HK-2 (cell line): ENCODE data around the gene CALB2.
"Not testable (repeated sequence)": the region's sequence is repeated elsewhere in the genome, so short reads cannot be mapped to it uniquely, and the experiment has no call there.

Source experiments
- DNase-seq: peaks from one replicate; pipeline ENCODE4 v3.0.0-alpha.2; 2018; ENCODE audit not compliant: unreplicated experiment

The CALB2 gene

GRCh38 chr16:71358464-71358998 lies at the start of gene CALB2:
Gene CALB2 (plus strand): TSS chr16:71358723. CDS start chr16:71358793, 70 bp downstream.
- DNase-seq, result peak; percentile 67

GRCh38 chr16:71311553-71312158 lies 46.9 kb upstream of the CALB2 start:
- no peak for DNase-seq

- DNase-seq, result not testable (repeated sequence)
Measured at GRCh38 chr16:71313591-71313990, 44.9 kb upstream of the CALB2 start.

GRCh38 chr16:71315269-71315668 lies 43.3 kb upstream of the CALB2 start:
- DNase-seq, result no peak

- DNase-seq, result no peak
Measured at GRCh38 chr16:71319999-71320398, 38.5 kb upstream of the CALB2 start.

GRCh38 chr16:71327720-71328119 lies 30.8 kb upstream of the CALB2 start:
- no peak for DNase-seq

GRCh38 chr16:71328151-71328550 lies 30.4 kb upstream of the CALB2 start:
- no peak for DNase-seq

- no peak for DNase-seq
Measured at GRCh38 chr16:71337631-71338030, 20.9 kb upstream of the CALB2 start.

- no peak for DNase-seq
Measured at GRCh38 chr16:71338193-71338592, 20.3 kb upstream of the CALB2 start.

GRCh38 chr16:71338632-71339031 lies 19.9 kb upstream of the CALB2 start:
- DNase-seq, result no peak

- no peak for DNase-seq
Measured at GRCh38 chr16:71339236-71340171, 19.0 kb upstream of the CALB2 start.

GRCh38 chr16:71340406-71340805 lies 18.1 kb upstream of the CALB2 start:
- no peak for DNase-seq

GRCh38 chr16:71341881-71342280 lies 16.6 kb upstream of the CALB2 start:
- DNase-seq, result no peak

- DNase-seq, result no peak
Measured at GRCh38 chr16:71343078-71343477, 15.4 kb upstream of the CALB2 start.

GRCh38 chr16:71344315-71344905 lies 14.1 kb upstream of the CALB2 start:
- DNase-seq, result no peak

GRCh38 chr16:71345031-71345430 lies 13.5 kb upstream of the CALB2 start:
- DNase-seq, result no peak

- no peak for DNase-seq
Measured at GRCh38 chr16:71347146-71347545, 11.4 kb upstream of the CALB2 start.

- DNase-seq, result no peak
Measured at GRCh38 chr16:71348262-71349085, 10.0 kb upstream of the CALB2 start.

- DNase-seq, result no peak
Measured at GRCh38 chr16:71350821-71351557, 7.5 kb upstream of the CALB2 start.

- no peak for DNase-seq
Measured at GRCh38 chr16:71351558-71351901, 7.0 kb upstream of the CALB2 start.

- no peak for DNase-seq
Measured at GRCh38 chr16:71352466-71352865, 6.1 kb upstream of the CALB2 start.
